DOHH2 (cell line): Measurements from ENCODE around the gene DMD.

Source experiments
- CTCF ChIP-seq: fragments of 200-600 bp; sonication (generic); IDR thresholded peaks from one replicate; pipeline ENCODE4 v1.5.1; 2014; ENCODE audit warnings: antibody characterized with exemption, mild to moderate bottlenecking, low read depth, low read length; ENCODE audit not compliant: poor library complexity, severe bottlenecking
- EZH2phosphoT487 ChIP-seq: fragments of 200-600 bp; sonication (generic); IDR thresholded peaks from 2 replicates; pipeline ENCODE4 v1.6.1; 2017; ENCODE audit warnings: borderline replicate concordance, mild to moderate bottlenecking, antibody characterized with exemption, low read length, moderate library complexity, mixed read lengths

GRCh38 chrX:31551913-31552312 lies 1659.4 kb downstream of the DMD start:
- TF ChIP-seq CTCF: no peak
- TF ChIP-seq EZH2phosphoT487: no peak
